GM12892 (cell line): ENCODE data around the gene GNG2.

ENCODE experiments used
- POLR2A ChIP-seq: IDR thresholded peaks from 2 replicates; pipeline ENCODE4 v1.6.1; 2011; ENCODE audit warnings: low read depth, low read length, control low read depth
- POLR2AphosphoS5 ChIP-seq: IDR thresholded peaks from 2 replicates; pipeline ENCODE4 v1.6.1; 2011; ENCODE audit warnings: low read depth, low read length, control low read depth

DNA sequence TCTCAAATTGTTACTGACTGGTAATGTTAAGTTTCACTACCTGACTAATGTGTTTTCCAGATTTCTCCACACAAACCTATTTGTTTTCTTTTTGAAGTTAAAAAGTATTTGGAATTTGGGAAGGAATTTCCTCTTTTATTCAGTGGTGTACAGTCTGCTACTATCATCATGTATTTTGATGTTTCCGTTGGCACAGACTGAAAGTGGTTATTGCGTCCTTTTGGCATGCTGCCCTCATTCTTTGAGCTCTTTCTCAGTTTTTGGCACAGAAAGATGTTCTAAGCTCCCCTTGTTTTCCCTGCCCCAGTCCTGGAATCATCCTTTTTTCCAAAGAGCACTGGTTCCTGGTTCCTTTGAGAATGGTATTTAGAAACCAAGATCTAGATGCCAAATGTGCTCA lies 97.5 kb downstream of the GNG2 start:
- no peak for TF ChIP-seq POLR2AphosphoS5
- TF ChIP-seq POLR2A = no peak
